Measurements from ENCODE around the gene CDH13.

- TF ChIP-seq CTCF (IDR thresholded peaks at IDR 0.05; ENCODE audit: poor library complexity) (no peak), EZH2 (IDR thresholded peaks at IDR 0.05; ENCODE audit: borderline replicate concordance) (no peak)
Measured at GRCh38 chr16:83743241-83743640, 1116.5 kb downstream of the CDH13 start.

Measured in hepatocyte (in vitro differentiated cells).